Endodermal cell (in vitro differentiated cells): ENCODE data around the gene TEX2. TPM values are rescaled to one million over a fixed set of nuclear protein-coding genes. Genes with fewer than 3 reads are reported as not detected.

ENCODE experiments used
- DNase-seq: peaks from one replicate; pipeline ENCODE4 v3.0.0-alpha.2; 2017
- H3K27ac ChIP-seq: 2 replicates; pipeline ENCODE4 v1.5.1; 2013; ENCODE audit warnings: mild to moderate bottlenecking, low read depth, low read length, moderate library complexity
- H3K27me3 ChIP-seq: 2 replicates; pipeline ENCODE4 v1.6.1; 2013; ENCODE audit warnings: mild to moderate bottlenecking, low read length, moderate library complexity; ENCODE audit not compliant: insufficient read depth, control insufficient read depth, poor library complexity, severe bottlenecking
- H3K36me3 ChIP-seq: 2 replicates; pipeline ENCODE4 v1.7.0; 2013; ENCODE audit warnings: mild to moderate bottlenecking, low read length, moderate library complexity; ENCODE audit not compliant: control insufficient read depth, insufficient read depth
- H3K4me1 ChIP-seq: one replicate; pipeline ENCODE4 v1.7.0; 2013; ENCODE audit warnings: low read length; ENCODE audit not compliant: control insufficient read depth, insufficient read depth
- H3K4me3 ChIP-seq: 2 replicates; pipeline ENCODE4 v1.5.1; 2013; ENCODE audit warnings: mild to moderate bottlenecking, low read length, moderate library complexity
- H3K9ac ChIP-seq: 2 replicates; pipeline ENCODE4 v1.6.1; 2013; ENCODE audit warnings: mild to moderate bottlenecking, low read length, moderate library complexity; ENCODE audit not compliant: poor library complexity, severe bottlenecking; ENCODE audit errors: extremely low read depth
- H3K9me3 ChIP-seq: 2 replicates; pipeline ENCODE4 v1.6.1; 2013; ENCODE audit warnings: mild to moderate bottlenecking, low read length, moderate library complexity; ENCODE audit not compliant: control insufficient read depth
- H3K27ac Mint-ChIP-seq: 2 replicates; pipeline ENCODE4 v1.8.0; 2020; ENCODE audit warnings: mixed read lengths
- H3K27me3 Mint-ChIP-seq: 2 replicates; pipeline ENCODE4 v1.8.0; 2021; ENCODE audit warnings: mild to moderate bottlenecking, mixed read lengths; ENCODE audit not compliant: insufficient read depth
- H3K36me3 Mint-ChIP-seq: 2 replicates; pipeline ENCODE4 v1.8.0; 2020; ENCODE audit warnings: low read depth, mixed read lengths
- H3K4me1 Mint-ChIP-seq: 2 replicates; pipeline ENCODE4 v1.8.0; 2020; ENCODE audit warnings: mixed read lengths
- H3K4me3 Mint-ChIP-seq: 2 replicates; pipeline ENCODE4 v1.8.0; 2020; ENCODE audit warnings: mild to moderate bottlenecking, moderate library complexity, mixed read lengths
- H3K9me3 Mint-ChIP-seq: 2 replicates; pipeline ENCODE4 v1.8.0; 2020; ENCODE audit warnings: mild to moderate bottlenecking, mixed read lengths
- CTCF ChIP-seq: fragments of 200-600 bp; sonication (generic); conservative IDR thresholded peaks from 2 replicates; pipeline ENCODE4 v1.5.0; 2021; ENCODE audit warnings: antibody characterized with exemption, mild to moderate bottlenecking
- WGBS, 2 experiments: methylation state at CpG; one replicate each; pipeline versions ENCODE4 v1.1.5 to v1.1.7; 2013; ENCODE audit warnings: missing lambda C conversion rate in 2 of 2, mixed read lengths in 1 of 2; ENCODE audit not compliant: insufficient coverage in 1 of 2, insufficient read length in 1 of 2; 5-methylcytosine and 5-hydroxymethylcytosine counted together
- total RNA-seq, 2 donors: library from RNA; stranded (reverse); fragmentation: NEBNext Ultra II Directional in 1 of 2; extraction: Animal tissue kit (Norgen Biotek cat#: 25700) in 1 of 2; gene quantifications; 2 replicates in 1 of 2; 3 replicates in 1 of 2; pipeline ENCODE4 v1.2.1, GENCODE V29; 2021

The TEX2 gene
- total RNA-seq, 2 donors from 2014 or later = 11.6 to 13.1 TPM

DNA sequence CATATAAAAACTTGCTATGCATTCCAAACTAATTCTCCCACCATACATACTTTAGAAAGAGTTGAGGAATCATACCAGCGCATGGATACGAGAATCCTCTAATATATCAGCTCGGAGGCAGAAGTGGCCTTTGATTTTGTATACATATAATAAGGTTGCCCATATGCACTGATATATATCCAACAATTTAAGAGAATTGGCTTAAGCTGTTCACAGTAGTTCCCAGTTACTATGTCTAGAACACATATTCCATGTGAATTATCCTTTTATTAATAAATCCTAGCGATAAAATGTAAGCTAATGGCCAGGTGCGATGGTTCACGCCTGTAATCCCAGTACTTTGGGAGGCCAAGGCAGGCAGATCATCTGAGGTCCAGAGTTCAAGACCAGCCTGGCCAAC is 113.9 kb downstream of the TEX2 start:
- no peak overlapping the region for H3K27ac Mint-ChIP-seq
- WGBS, 2 experiments = 97 to 100% methylated on average over 1 to 6 of the region's 6 CpGs
- Histone ChIP-seq H3K36me3 (peaks cover 18% of the 10 kb centered on the region), H3K4me1 (no peaks in the 10 kb centered on the region), H3K9me3 (no peaks in the 10 kb centered on the region), H3K9ac (no peak overlapping the region), H3K27me3 (no peaks in the 10 kb centered on the region), H3K4me3 (no peak overlapping the region), H3K27ac (no peak overlapping the region)
- peaks cover 14% of the 10 kb centered on the region for H3K4me1 Mint-ChIP-seq
- peaks cover 29% of the 10 kb centered on the region for H3K36me3 Mint-ChIP-seq
- H3K9me3 Mint-ChIP-seq = no peaks in the 10 kb centered on the region
- H3K27me3 Mint-ChIP-seq = no peaks in the 10 kb centered on the region
- no peak for TF ChIP-seq CTCF
- DNase-seq = peak; percentile 19
- H3K4me3 Mint-ChIP-seq = no peak overlapping the region

DNA sequence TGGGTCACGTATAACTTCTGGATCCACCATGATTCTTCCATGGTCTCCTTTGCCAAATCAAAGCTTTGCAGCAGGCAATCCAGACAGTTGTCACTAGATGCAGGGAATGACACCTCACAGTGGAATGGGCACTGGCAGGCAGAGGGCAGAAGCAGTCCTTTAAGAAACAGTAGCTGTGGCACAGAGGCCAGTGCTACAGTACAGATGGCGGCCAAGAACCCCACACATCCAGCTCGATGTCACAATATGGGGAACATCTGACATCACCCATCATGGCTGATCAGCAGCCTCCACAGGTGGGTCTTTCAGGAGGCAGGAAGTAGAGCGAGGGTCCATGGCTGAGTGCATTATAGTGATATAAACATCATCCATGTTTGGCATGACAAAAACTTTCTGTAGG is 114.4 kb downstream of the TEX2 start:
- Histone ChIP-seq H3K36me3 (peaks cover 18% of the 10 kb centered on the region), H3K4me3 (no peak overlapping the region), H3K27me3 (no peaks in the 10 kb centered on the region), H3K27ac (no peak overlapping the region), H3K9ac (no peak overlapping the region), H3K9me3 (no peaks in the 10 kb centered on the region), H3K4me1 (no peaks in the 10 kb centered on the region)
- H3K27me3 Mint-ChIP-seq = no peaks in the 10 kb centered on the region
- H3K4me1 Mint-ChIP-seq = peaks cover 13% of the 10 kb centered on the region
- peaks cover 28% of the 10 kb centered on the region for H3K36me3 Mint-ChIP-seq
- WGBS, 2 experiments = 98 to 100% methylated on average over 2 to 4 of the region's 4 CpGs
- H3K27ac Mint-ChIP-seq = peak overlapping the region; percentile 48
- H3K4me3 Mint-ChIP-seq = no peak overlapping the region
- no peaks in the 10 kb centered on the region for H3K9me3 Mint-ChIP-seq
- TF ChIP-seq CTCF = no peak
- DNase-seq = no peak

DNA sequence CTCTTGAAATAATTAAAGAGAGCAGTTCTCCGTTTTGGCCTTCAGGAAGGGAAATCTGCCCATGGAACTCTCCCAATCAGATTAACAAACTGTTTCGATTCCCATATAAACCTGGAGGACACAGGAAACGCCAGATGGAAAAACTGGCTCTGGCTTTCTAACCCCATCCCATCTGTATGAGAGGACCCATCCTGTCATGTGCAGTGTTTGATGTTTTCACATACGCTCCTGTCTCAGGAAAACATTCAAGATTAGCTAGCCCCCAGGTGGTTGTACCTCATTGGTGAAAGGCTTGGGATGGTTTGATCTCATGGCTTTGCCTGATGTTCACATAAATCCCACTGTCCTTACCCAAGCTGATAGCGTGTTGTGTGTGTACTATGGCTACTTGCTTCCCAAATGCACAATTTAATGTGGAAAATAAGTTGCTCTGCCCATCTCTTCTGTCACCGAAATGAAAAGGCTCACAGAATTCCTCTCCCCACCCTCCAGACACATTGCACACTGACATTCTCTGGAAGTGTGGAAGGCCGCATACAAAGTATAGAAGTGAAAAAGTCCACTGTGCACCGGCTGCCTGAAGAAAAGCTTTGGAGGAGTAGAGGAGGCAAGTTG is 114.9 kb downstream of the TEX2 start:
- DNase-seq = peak; percentile 71
- H3K27me3 Mint-ChIP-seq = no peaks in the 10 kb centered on the region
- WGBS, 2 experiments = 93 to 96% methylated on average over 4 to 8 of the region's 8 CpGs

More for the DNA sequence above, 114.9 kb downstream of the TEX2 start:
- H3K27me3 ChIP-seq = no peaks in the 10 kb centered on the region
- peaks cover 18% of the 10 kb centered on the region for H3K36me3 ChIP-seq
- no peaks in the 10 kb centered on the region for H3K9me3 Mint-ChIP-seq
- TF ChIP-seq CTCF = no peak
- no peak overlapping the region for H3K4me3 ChIP-seq
- no peaks in the 10 kb centered on the region for H3K4me1 ChIP-seq
- H3K27ac Mint-ChIP-seq = peak overlapping the region; percentile 48
- H3K27ac ChIP-seq = peak overlapping the region; percentile 8
- H3K4me1 Mint-ChIP-seq = peaks cover 13% of the 10 kb centered on the region
- no peak overlapping the region for H3K9ac ChIP-seq
- H3K36me3 Mint-ChIP-seq = peaks cover 26% of the 10 kb centered on the region
- no peak overlapping the region for H3K4me3 Mint-ChIP-seq
- no peaks in the 10 kb centered on the region for H3K9me3 ChIP-seq
